ENCODE data around the gene KDM7A.

DNA sequence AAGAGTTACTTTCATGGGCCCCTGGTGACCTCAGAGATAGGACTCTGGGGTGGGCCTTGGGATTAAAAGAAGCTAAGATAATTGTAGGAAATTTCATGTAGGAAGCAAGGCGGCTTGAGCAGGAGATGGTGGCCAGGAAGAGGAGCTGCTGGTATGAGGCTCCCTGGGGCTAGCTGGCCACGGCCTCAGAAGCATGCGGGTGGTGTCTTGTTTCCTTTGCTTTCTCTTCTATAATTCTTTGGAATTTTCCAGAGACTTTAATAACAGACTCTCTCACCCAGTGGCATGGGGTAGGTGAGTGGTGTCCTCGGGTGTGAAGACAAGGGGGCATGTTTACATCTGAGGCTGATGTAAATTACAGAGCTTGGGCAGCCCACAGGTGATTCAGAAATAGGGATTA is 41.9 kb upstream of the KDM7A start:
- TF ChIP-seq CTCF (IDR thresholded peaks at IDR 0.05; ENCODE audit: poor library complexity, severe bottlenecking) = no peak
- no peak for TF ChIP-seq SMC3 (conservative IDR thresholded peaks at IDR 0.05; ENCODE audit: poor library complexity)
- TF ChIP-seq RAD21 (conservative IDR thresholded peaks at IDR 0.05) = no peak
- no peak for TF ChIP-seq EP300 (conservative IDR thresholded peaks at IDR 0.05; ENCODE audit: poor library complexity, severe bottlenecking)
- no peak for TF ChIP-seq EZH2 (IDR thresholded peaks at IDR 0.05; ENCODE audit: borderline replicate concordance, insufficient read depth, low read length, poor library complexity, severe bottlenecking)

All from neural cell (in vitro differentiated cells).